WTC11 (cell line): ENCODE results near the gene ABCC3.

ENCODE experiments used
- ATF1 ChIP-seq: sonication (generic); formaldehyde crosslinking; IDR thresholded peaks from 2 replicates; pipeline ENCODE4 v1.8.1; 2023; ENCODE audit warnings: mild to moderate bottlenecking, moderate library complexity, missing genetic modification reagents
- CREB1 ChIP-seq: sonication (generic); formaldehyde crosslinking; IDR thresholded peaks from 2 replicates; pipeline ENCODE4 v1.8.0; 2023; ENCODE audit warnings: mild to moderate bottlenecking, missing genetic modification reagents
- ELF4 ChIP-seq: sonication (generic); formaldehyde crosslinking; IDR thresholded peaks from 2 replicates; pipeline ENCODE4 v1.8.1; 2022; ENCODE audit warnings: low read depth, mild to moderate bottlenecking, moderate library complexity, missing genetic modification reagents
- ETV6 ChIP-seq: sonication (generic); formaldehyde crosslinking; IDR thresholded peaks from 2 replicates; pipeline ENCODE4 v1.8.1; 2022; ENCODE audit warnings: mild to moderate bottlenecking, missing genetic modification reagents
- NR2C2 ChIP-seq: sonication (generic); formaldehyde crosslinking; IDR thresholded peaks from 2 replicates; pipeline ENCODE4 v1.8.0; 2022; ENCODE audit warnings: mild to moderate bottlenecking, missing genetic modification reagents
- OVOL2 ChIP-seq: fragments of 250-450 bp; sonication (Bioruptor Pico); IDR thresholded peaks from 2 replicates; pipeline ENCODE4 v1.9.0; 2021; ENCODE audit warnings: mild to moderate bottlenecking, borderline replicate concordance
- SMAD3 ChIP-seq: sonication (generic); formaldehyde crosslinking; IDR thresholded peaks from 2 replicates; pipeline ENCODE4 v1.8.0; 2022; ENCODE audit warnings: missing genetic modification reagents, mild to moderate bottlenecking, borderline replicate concordance
- TF ChIP-seq, protein P1 (sequence below): fragments of 200-600 bp; IDR thresholded peaks from 2 replicates; pipeline ENCODE4 v1.8.0; 2022; ENCODE audit warnings: antibody characterized with exemption
- TF ChIP-seq, protein P2 (sequence below): sonication (generic); formaldehyde crosslinking; conservative IDR thresholded peaks from 2 replicates; pipeline ENCODE4 v1.8.1; 2022; ENCODE audit warnings: mild to moderate bottlenecking, missing genetic modification reagents
- TF ChIP-seq, protein P3 (sequence below): sonication (generic); formaldehyde crosslinking; IDR thresholded peaks from 2 replicates; pipeline ENCODE4 v1.8.1; 2023; ENCODE audit warnings: mild to moderate bottlenecking, missing genetic modification reagents
- TF ChIP-seq, protein P4 (sequence below): fragments of 250-450 bp; sonication (Bioruptor Pico); IDR thresholded peaks from 2 replicates; pipeline ENCODE4 v1.8.0; 2021; ENCODE audit warnings: mild to moderate bottlenecking
- TF ChIP-seq, protein P5 (sequence below): sonication (generic); formaldehyde crosslinking; IDR thresholded peaks from 2 replicates; pipeline ENCODE4 v1.8.0; 2022; ENCODE audit warnings: mild to moderate bottlenecking, missing genetic modification reagents

DNA sequence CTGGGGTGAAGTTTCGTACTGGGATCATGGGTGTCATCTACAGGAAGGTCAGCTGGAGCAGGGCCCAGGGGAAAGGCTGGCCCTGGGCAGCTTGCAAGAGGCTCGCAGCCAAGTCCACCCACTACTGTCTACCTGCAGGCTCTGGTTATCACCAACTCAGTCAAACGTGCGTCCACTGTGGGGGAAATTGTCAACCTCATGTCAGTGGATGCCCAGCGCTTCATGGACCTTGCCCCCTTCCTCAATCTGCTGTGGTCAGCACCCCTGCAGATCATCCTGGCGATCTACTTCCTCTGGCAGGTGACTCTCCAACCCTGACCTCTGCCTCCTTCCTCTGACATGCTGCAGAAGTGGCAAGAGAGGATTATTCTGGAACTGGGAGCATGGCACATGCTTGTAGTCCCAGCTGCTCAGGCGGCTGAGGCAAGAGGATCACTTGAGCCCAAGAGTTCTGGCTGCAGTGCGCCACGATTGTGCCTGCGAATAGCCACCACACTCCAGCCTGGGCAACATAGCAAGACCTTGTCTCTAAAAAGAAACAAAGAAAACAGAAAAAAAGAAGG is 29.2 kb downstream of the ABCC3 start:
- TF ChIP-seq ATF1 (CRISPR knock-in tag) (no peak), OVOL2 (CRISPR knock-in tag) (no peak), ELF4 (CRISPR knock-in tag) (no peak), NR2C2 (CRISPR knock-in tag) (no peak), SMAD3 (CRISPR knock-in tag) (no peak), ETV6 (CRISPR knock-in tag) (no peak), CREB1 (no peak)
- TF ChIP-seq, protein P1, sequence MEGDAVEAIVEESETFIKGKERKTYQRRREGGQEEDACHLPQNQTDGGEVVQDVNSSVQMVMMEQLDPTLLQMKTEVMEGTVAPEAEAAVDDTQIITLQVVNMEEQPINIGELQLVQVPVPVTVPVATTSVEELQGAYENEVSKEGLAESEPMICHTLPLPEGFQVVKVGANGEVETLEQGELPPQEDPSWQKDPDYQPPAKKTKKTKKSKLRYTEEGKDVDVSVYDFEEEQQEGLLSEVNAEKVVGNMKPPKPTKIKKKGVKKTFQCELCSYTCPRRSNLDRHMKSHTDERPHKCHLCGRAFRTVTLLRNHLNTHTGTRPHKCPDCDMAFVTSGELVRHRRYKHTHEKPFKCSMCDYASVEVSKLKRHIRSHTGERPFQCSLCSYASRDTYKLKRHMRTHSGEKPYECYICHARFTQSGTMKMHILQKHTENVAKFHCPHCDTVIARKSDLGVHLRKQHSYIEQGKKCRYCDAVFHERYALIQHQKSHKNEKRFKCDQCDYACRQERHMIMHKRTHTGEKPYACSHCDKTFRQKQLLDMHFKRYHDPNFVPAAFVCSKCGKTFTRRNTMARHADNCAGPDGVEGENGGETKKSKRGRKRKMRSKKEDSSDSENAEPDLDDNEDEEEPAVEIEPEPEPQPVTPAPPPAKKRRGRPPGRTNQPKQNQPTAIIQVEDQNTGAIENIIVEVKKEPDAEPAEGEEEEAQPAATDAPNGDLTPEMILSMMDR: no peak
- TF ChIP-seq, protein P2, sequence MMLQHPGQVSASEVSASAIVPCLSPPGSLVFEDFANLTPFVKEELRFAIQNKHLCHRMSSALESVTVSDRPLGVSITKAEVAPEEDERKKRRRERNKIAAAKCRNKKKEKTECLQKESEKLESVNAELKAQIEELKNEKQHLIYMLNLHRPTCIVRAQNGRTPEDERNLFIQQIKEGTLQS (CRISPR knock-in tag): no peak
- TF ChIP-seq, protein P3, sequence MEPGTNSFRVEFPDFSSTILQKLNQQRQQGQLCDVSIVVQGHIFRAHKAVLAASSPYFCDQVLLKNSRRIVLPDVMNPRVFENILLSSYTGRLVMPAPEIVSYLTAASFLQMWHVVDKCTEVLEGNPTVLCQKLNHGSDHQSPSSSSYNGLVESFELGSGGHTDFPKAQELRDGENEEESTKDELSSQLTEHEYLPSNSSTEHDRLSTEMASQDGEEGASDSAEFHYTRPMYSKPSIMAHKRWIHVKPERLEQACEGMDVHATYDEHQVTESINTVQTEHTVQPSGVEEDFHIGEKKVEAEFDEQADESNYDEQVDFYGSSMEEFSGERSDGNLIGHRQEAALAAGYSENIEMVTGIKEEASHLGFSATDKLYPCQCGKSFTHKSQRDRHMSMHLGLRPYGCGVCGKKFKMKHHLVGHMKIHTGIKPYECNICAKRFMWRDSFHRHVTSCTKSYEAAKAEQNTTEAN (CRISPR knock-in tag): no peak
- TF ChIP-seq, protein P4, sequence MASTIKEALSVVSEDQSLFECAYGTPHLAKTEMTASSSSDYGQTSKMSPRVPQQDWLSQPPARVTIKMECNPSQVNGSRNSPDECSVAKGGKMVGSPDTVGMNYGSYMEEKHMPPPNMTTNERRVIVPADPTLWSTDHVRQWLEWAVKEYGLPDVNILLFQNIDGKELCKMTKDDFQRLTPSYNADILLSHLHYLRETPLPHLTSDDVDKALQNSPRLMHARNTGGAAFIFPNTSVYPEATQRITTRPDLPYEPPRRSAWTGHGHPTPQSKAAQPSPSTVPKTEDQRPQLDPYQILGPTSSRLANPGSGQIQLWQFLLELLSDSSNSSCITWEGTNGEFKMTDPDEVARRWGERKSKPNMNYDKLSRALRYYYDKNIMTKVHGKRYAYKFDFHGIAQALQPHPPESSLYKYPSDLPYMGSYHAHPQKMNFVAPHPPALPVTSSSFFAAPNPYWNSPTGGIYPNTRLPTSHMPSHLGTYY (CRISPR knock-in tag): no peak
- TF ChIP-seq, protein P5, sequence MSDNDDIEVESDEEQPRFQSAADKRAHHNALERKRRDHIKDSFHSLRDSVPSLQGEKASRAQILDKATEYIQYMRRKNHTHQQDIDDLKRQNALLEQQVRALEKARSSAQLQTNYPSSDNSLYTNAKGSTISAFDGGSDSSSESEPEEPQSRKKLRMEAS: no peak
